Stimulated activated CD8-positive, alpha-beta memory T cell treated with anti-CD3 and anti-CD28 coated beads, Interleukin-12 subunit alpha, Interleukin-12 subunit beta, amount 100 ng/mL, for 24 hours (primary cell): ENCODE measurements around the gene PPARD.
"Not testable (repeated sequence)": the region's sequence is repeated elsewhere in the genome, so short reads cannot be mapped to it uniquely, and the experiment has no call there.

ENCODE experiments used
- DNase-seq: peaks from one replicate; pipeline ENCODE4 v3.0.0-alpha.2; 2020; ENCODE audit errors: extremely low read depth

The PPARD gene

DNA sequence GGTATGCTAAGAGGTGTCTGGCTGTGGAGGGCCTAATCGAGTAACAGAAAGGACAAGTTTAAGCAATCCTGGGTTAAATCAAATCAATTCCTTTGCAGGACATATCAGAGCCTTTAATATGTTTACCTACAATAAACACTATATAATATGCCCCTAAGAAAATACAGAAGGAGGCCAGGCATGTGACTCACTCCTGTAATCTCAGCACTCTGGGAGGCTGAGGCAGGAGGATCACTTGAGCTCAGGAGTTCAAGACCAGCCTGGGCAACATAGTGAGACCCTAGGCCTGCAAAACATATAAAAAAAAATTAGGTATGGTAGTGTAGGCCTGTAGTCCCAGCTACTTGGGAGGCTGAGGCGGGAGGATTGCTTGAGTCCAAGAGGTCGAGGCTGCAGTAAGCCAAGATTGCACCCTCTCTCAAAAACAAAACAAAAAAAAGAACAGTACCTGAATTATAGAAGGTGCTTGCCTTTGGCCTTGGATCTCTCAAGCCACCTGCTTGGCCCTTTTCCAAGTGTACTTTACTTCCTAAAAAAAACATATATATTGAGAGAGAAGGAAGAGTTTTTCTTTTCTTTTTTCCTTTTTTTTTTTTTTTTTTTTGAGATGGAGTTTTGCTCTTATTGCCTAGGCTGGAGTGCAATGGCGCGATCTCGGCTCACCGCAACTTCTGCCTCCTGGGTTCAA lies 96.2 kb downstream of the PPARD start:
- not testable (repeated sequence) for DNase-seq

DNA sequence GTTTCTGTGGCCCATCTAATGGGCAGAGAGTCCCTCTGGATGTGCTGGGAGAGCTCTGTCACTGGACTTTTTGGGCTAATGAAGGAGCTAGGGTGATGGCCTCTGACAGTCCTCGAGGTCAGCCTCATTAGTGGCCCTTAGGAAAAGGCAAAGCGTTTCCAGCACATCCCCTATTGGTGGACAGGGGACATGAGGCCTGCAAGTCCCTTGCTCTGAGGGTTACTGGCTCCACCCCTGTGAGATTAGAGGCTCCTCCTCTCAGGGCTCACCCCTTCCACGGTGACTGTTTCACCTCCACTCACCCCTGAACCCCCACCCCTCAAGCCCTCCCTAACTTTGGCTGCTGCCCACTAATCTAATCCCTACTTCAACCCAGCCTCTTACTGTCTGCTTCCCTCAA lies 97.0 kb downstream of the PPARD start:
- no peak for DNase-seq

GRCh38 chr6:35441205-35441604 lies 98.8 kb downstream of the PPARD start:
- DNase-seq, result no peak

- no peak for DNase-seq
Observed at GRCh38 chr6:35441642-35442041, 99.3 kb downstream of the PPARD start.

DNA sequence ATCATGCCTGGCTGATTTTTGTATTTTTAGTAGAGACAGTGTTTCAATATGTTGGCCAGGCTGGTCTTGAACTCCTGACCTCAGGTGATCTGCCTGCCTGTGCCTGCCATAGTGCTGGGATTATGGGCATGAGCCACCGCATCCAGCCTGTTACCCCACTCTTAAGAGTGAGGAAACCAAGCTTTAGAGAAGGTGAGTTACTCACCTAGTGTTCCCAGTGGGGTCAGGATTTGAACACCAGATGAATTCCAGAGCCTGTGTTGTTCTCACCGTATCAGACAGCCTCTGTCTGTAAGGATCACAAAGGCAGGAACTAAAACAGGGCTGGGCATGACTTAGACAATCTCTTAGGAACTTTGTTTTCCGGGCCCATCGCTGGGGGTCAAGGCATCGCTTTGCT lies 100.3 kb downstream of the PPARD start:
- DNase-seq, result no peak

DNA sequence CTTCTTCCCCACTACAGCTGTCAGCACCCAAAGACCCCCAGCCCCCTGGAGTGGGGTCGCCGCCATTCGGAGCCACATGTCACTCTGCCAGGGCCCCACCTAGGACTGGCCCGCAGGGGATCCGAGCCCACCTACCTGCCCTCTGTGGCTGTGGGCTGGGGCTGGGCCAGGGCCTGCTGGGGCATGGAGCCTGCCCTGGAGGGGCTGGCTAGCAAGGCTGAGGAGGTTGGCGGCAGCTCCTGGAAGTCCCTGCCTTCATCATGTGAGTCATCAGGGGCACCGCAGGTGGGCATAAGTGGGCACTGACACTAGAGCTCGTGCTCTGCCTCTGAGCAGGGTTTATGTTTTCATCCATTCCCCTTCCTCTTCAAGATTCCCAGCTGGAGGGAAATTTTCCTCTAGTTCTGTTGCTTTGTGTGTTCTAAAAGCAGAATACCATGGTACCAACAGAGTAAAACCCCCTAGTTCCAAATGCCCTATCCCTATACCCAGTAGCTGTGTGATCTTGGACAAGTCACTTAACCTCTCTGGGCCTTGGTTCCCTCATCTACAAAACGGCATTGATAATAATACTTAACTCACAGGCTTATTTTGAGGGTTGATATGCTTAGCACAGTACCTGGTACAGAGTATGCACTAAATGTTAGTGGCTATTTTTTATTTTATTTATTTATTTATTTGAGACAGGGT lies 101.1 kb downstream of the PPARD start:
- no peak for DNase-seq

DNA sequence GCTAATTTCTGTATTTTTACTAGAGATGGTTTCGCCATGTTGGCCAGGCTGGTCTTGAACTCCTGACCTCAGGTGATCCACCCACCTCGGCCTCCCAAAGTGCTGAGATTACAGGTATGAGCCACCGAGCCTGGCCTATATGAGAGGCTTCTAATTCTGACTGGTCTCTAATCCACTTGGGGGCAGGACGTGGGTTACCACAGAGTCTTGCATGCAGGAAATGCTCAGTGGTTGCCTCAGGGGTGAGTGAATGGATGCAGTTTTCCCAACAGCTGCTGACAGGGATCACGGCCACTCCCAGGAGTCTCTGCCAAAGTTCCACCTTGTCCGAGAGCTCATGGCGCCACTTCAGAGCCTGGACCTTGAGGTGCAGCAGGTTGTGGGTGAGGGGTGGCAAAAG lies 103.3 kb downstream of the PPARD start:
- no peak for DNase-seq

- DNase-seq, result no peak
Observed at GRCh38 chr6:35448191-35448590, 105.8 kb downstream of the PPARD start.

DNA sequence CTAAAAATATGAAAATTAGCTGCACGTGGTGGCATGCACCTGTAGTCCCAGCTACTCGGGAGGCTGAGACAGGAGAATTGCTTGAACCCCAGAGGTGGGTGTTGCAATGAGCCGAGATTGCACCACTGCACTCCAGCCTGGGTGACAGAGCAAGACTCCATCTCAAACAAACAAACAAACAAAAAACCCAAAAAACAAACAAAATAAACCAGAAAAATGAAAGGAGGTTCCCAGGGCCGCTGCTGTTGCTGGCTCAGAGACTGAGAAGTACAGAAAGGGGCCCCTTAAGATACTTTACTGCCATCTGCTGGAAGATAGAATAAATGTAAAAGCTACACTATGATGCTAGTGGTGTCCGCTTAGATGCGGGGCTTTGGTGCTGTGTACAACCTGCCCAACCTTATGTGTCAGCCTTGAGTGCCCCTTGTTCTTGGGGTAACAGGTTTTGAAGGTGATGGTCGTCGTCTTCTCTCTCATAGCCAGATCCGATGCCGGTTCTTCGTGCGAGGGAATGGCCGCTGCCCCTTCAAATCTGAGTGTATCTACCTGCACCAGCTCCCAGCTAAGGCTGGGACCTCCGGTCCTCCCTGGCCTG lies 107.0 kb downstream of the PPARD start:
- DNase-seq, result no peak

- no peak for DNase-seq
Observed at GRCh38 chr6:35451354-35452182, 109.2 kb downstream of the PPARD start.

- DNase-seq, result peak; percentile 82
Observed at GRCh38 chr6:35452183-35453090, 110.1 kb downstream of the PPARD start, which contains the start of gene FANCE. FANCE (plus strand) TSS chr6:35452338; CDS start chr6:35452546, 208 bp downstream.

GRCh38 chr6:35453236-35453635 lies 110.9 kb downstream of the PPARD start:
- DNase-seq, result no peak

GRCh38 chr6:35454391-35455110 lies 112.2 kb downstream of the PPARD start:
- no peak for DNase-seq

GRCh38 chr6:35457907-35458306 lies 115.5 kb downstream of the PPARD start:
- no peak for DNase-seq

DNA sequence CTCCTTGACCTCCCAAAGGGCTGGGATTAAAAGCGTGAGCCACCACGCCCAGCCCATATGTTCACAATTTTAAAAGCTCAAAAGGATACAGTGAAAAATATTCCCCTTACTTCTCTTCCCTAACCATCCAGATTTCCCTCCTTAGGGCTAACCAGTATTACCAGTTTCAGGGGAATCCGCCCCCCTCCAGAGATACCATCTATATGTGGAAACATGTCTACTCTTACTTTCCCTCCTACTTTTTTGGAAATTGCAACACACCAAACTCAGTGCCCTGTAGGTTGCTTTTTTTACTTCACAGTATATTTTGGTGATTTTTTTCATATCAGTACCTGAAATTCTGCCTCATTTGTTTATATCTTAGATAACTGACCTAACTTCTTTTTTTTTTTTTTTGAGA lies 118.9 kb downstream of the PPARD start:
- DNase-seq, result no peak

DNA sequence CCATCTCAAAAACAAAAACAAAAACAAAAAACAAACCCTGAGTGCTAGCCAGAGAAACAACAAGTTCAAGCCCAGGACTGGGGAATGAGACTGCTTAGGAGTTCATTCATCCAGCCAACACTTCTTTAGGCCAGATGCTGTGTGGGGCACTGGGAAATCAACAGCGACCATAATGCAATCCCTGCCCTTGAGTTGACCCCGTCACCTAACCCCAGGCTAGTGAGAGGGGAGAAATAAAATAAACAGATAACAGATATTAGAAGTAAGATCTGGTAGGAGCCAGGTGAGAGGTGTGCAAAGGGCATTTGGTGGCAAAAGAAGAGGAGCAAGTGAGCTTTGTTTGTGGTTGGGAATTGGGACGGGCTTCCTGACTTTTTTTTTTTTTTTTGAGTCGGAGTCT lies 120.9 kb downstream of the PPARD start:
- DNase-seq, result no peak

DNA sequence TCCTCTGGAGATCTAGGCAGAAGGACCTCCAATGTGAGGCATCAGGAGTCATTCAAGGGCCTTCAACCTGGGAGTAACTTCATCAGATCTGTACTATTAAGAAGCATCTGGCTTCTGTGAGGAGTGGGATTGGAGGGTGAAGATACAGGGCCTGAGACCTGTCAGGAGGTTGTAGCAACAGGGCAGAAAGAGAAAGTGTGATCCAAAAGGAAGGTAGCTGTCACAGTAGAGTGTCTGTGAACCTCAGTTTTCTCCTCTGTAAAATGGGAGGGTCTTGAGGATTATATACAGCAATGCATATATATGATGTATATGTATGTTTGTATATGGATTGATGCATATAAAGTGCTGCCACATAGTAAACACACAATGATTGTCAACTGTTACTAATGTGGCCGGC lies 123.3 kb downstream of the PPARD start:
- no peak for DNase-seq

- DNase-seq, result peak; percentile 85
Observed at GRCh38 chr6:35468181-35468979, 126.0 kb downstream of the PPARD start, which contains the start of gene RPL10A. RPL10A (plus strand) TSS chr6:35468401; CDS start chr6:35468435, 34 bp downstream.

DNA sequence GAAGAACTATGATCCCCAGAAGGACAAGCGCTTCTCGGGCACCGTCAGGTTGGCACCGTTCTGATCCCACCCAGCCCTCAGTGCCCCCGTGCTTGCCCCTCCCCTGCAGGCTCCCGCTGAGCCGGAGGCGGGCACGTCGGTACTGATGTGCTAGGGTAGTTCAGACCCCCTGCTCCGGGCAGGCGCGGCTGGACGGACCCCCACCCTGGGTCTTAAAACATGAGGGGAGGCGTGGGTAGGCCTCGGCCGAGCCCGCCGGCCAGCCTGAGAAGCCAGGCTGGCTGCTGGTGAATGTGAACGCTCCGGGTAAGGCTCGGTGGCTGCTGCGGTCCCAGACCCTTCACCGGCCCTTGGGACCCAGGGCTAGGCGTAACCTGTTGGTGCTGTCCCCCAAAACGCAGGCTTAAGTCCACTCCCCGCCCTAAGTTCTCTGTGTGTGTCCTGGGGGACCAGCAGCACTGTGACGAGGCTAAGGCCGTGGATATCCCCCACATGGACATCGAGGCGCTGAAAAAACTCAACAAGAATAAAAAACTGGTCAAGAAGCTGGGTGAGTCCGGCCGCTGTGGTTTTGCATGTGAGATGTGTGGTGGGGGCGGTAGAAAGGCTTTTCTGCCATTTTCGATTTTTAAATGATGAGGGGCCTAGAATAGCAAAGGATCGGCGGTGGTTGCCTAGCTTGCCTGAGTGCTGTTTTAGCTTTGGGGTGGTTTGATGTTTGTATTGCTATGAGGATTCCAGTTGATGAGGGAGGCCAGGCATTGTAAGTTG lies 126.8 kb downstream of the PPARD start:
- DNase-seq, result no peak
